Hematopoietic multipotent progenitor cell (in vitro differentiated cells): Measurements from ENCODE around the gene MON2. TPM values are rescaled to one million over a fixed set of nuclear protein-coding genes. Genes with fewer than 3 reads are reported as not detected.
A peak's percentile ranks its signal among the peaks of the same experiment; 100 is the strongest.

Experiments used
- DNase-seq, 3 donors: peaks; one replicate each; pipeline ENCODE4 v3.0.0-alpha.2; 2011 to 2015; ENCODE audit warnings: low read depth in 2 of 3, low spot score in 2 of 3
- total RNA-seq: library from RNA; depleted of rRNA; stranded (reverse); fragments of >200 nt; gene quantifications from one replicate; pipeline ENCODE4 v1.2.3, GENCODE V29; 2012

The MON2 gene
- total RNA-seq, 1 donor = 23.4 TPM

DNA sequence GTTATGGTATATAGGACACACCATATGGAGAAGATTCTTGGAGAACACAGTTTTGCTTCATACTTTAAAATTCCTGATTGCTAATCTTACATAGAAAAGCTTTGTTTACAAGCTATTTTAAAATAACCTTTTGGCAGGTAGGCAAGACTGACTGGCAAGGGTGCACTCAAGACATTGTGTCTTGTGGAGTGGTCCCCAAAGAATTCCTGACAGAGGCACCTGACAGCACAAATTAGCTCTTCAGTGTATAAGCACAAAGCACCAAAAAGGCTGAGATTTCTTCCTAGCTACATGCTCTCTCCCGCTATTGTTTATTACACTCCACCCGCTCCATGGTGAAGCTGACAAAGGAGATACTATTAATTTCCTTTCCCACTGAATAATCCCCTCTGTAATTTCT lies 139.4 kb downstream of the MON2 start:
- no peak for DNase-seq

DNA sequence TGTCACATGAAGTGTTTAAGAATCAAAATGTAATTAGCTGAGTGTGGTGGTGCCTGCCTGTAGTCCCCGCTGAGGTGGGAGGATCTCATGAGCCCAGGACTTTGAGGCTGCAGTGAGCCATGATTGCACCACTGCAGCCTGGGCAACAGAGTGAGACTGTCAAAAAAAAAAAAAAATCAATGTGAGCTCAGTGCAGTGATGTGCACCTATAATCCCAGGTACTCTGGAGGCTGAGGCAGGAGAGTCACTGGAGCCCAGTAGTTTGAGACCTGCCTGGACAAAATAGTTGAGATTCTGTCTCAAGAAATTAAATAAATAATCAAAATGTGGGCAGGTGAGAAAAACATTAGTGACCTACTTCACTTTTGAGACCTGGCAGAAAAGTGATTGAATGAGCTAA lies 140.0 kb downstream of the MON2 start:
- DNase-seq = no peak

GRCh38 chr12:62613081-62613480 lies 146.5 kb downstream of the MON2 start:
- DNase-seq = no peak

- no peak for DNase-seq
These were observed 151.7 kb downstream of the MON2 start for GRCh38 chr12:62618319-62618718.

DNA sequence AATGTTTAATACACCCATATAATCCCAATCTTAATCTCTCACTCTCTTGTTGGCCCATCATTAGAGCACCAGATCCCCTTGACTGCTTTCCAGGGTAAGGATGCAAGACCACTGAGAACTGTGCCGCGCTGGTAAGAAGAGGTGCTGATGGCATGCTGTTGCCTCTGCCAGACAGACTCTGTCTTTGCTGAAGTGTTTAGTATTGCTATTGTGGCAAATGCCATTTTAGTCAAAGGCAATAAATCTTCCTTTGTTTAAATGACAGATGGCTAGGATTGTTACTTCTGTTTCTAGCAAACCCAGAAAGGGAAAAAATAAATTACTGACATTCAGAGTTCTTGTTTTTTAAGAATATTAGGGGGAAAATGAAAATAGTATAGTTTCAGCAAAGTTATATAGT lies 152.3 kb downstream of the MON2 start:
- DNase-seq = no peak

GRCh38 chr12:62621101-62621638 lies 154.5 kb downstream of the MON2 start:
- no peak for DNase-seq

- no peak for DNase-seq
These were observed 155.6 kb downstream of the MON2 start for GRCh38 chr12:62622177-62622576.

GRCh38 chr12:62625228-62625627 lies 158.6 kb downstream of the MON2 start:
- DNase-seq = no peak

GRCh38 chr12:62627181-62627580 lies 160.6 kb downstream of the MON2 start:
- DNase-seq = no peak

DNA sequence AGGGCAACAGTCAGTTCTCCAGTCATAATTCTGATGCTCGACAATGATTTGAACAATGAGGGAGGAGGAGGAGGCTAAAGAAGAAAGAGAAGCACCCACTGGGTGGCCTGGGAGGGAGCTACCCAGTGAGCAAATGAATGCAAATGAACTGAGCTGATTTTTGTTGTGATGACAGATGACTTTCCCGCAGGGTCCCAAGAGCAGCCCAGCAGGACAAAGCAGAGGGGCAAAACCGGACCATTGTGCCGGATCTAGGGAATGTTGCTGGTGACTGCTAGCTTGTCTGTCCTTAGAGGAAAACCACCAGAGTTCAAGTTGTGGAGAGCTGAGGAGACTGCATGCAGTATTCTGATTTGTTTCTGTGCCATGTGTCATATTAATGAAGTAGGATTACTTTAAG lies 162.8 kb downstream of the MON2 start:
- no peak for DNase-seq

GRCh38 chr12:62629971-62630739 lies 163.5 kb downstream of the MON2 start:
- DNase-seq = no peak

- peak in 2 of 3 donors; percentile 22 to 31 for DNase-seq
These were observed 165.1 kb downstream of the MON2 start for GRCh38 chr12:62631471-62632410.

GRCh38 chr12:62632411-62632918 lies 165.8 kb downstream of the MON2 start:
- DNase-seq = peak in 2 of 3 donors; percentile 21 to 27

DNA sequence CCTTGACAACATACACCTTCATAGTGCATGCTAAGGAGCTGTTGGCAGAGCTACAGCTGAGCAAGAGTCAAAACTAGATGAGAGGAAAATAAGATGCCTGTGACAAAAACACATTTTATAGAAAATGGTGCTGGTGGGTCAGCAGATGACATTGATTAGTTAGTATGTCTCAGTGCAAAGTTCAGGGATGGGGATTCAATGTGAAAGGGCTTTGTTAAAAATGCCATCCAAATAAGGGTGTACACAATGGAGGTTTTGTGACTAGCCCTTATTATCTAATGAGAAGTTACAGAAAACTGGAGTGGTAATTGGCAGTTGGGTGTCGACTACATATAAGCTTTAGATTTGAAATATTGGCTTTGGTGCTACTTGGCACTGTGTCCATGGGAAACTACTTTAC lies 169.0 kb downstream of the MON2 start:
- DNase-seq = no peak

GRCh38 chr12:62637679-62638078 lies 171.1 kb downstream of the MON2 start:
- DNase-seq = no peak

GRCh38 chr12:62640910-62641448 lies 174.4 kb downstream of the MON2 start:
- peak in 2 of 3 donors; percentile 45 to 54 for DNase-seq

DNA sequence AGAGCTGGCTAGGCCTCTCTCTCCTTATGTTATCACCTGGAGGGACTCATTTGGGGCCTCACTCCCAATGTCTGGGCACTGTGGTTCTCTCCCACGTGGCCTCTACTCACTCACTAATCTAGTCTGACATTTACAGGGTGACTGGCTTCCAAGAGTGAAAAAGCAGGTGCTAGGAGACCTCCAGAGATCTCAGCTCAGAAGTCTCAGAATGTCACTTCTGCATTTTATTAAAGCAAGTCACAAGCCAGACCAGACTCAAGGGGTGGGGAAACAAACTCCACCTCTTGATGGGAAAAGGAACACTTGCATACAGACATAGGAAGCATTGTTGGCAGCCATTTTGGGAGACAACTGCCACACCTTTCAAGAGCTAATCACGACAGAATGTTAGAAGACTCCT lies 175.9 kb downstream of the MON2 start:
- DNase-seq = peak in 2 of 3 donors; percentile 9 to 54

- no peak for DNase-seq
These were observed 176.9 kb downstream of the MON2 start for GRCh38 chr12:62643486-62643885.

DNA sequence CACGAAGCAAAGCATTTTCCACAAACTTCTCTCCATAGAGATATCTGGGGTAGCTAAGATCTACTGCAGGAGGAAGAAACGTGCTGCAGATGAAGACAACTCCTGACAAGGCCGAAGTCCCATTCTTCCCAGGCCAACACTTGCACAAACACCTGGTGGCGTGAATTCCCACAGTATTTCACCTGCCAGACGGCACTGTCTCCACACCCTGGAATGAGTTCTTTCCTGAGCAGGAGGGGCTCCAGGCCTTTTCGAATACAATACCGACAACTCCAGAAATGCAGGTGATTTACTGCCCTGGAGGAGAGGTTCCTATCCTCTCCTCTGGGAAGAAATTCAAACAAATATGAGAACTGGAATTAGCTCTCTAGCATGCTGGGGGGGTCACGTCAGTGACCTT lies 179.9 kb downstream of the MON2 start:
- DNase-seq = no peak

GRCh38 chr12:62647586-62647985 lies 181.0 kb downstream of the MON2 start:
- DNase-seq = no peak
